SH-SY5Y (cell line): ENCODE data around the gene PDE1C.

Source experiments
- GATA2 ChIP-seq: IDR thresholded peaks from 2 replicates; pipeline ENCODE4 v1.6.1; 2011; ENCODE audit warnings: mild to moderate bottlenecking, low read depth, low read length
- GATA3 ChIP-seq: IDR thresholded peaks from 2 replicates; pipeline ENCODE4 v1.6.1; 2011; ENCODE audit warnings: low read depth, mild to moderate bottlenecking, low read length, moderate library complexity

The PDE1C gene

GRCh38 chr7:31925753-31926454 lies 144.3 kb downstream of the PDE1C start:
- no peak for TF ChIP-seq GATA2
- no peak for TF ChIP-seq GATA3

GRCh38 chr7:31924251-31924650 lies 146.0 kb downstream of the PDE1C start:
- TF ChIP-seq GATA2 = no peak

GRCh38 chr7:31922848-31923247 lies 147.4 kb downstream of the PDE1C start:
- no peak for TF ChIP-seq GATA3
- no peak for TF ChIP-seq GATA2

- TF ChIP-seq GATA2 (no peak), GATA3 (no peak)
These were observed 149.2 kb downstream of the PDE1C start for GRCh38 chr7:31921047-31921446.

GRCh38 chr7:31919678-31920369 lies 150.4 kb downstream of the PDE1C start:
- TF ChIP-seq GATA2 = no peak
- TF ChIP-seq GATA3 = no peak

GRCh38 chr7:31918706-31919393 lies 151.4 kb downstream of the PDE1C start:
- no peak for TF ChIP-seq GATA3
- no peak for TF ChIP-seq GATA2

GRCh38 chr7:31917256-31917655 lies 153.0 kb downstream of the PDE1C start:
- TF ChIP-seq GATA3 (no peak), GATA2 (no peak)

GRCh38 chr7:31910191-31910590 lies 160.0 kb downstream of the PDE1C start:
- no peak for TF ChIP-seq GATA3
- TF ChIP-seq GATA2 = no peak

GRCh38 chr7:31906479-31907171 lies 163.6 kb downstream of the PDE1C start:
- TF ChIP-seq GATA2 (no peak), GATA3 (no peak)

- TF ChIP-seq GATA3 (no peak), GATA2 (no peak)
These were observed 166.2 kb downstream of the PDE1C start for GRCh38 chr7:31903962-31904361.

GRCh38 chr7:31899356-31899927 lies 170.8 kb downstream of the PDE1C start:
- no peak for TF ChIP-seq GATA2
- no peak for TF ChIP-seq GATA3

GRCh38 chr7:31896925-31897324 lies 173.3 kb downstream of the PDE1C start:
- no peak for TF ChIP-seq GATA2

- TF ChIP-seq GATA3 (no peak), GATA2 (no peak)
These were observed 175.9 kb downstream of the PDE1C start for GRCh38 chr7:31894308-31894707.

- TF ChIP-seq GATA2 = no peak
- TF ChIP-seq GATA3 = no peak
These were observed 176.8 kb downstream of the PDE1C start for GRCh38 chr7:31893365-31893764.
